GM18951 (cell line): ENCODE results near the gene REPS2.
"Not testable (repeated sequence)": the region's sequence is repeated elsewhere in the genome, so short reads cannot be mapped to it uniquely, and the experiment has no call there.

Experiments
- POLR2A ChIP-seq: IDR thresholded peaks from 4 replicates; pipeline ENCODE4 v1.6.1; 2011; ENCODE audit warnings: mild to moderate bottlenecking; ENCODE audit not compliant: insufficient read length, insufficient read depth; ENCODE audit errors: extremely low read depth
- in situ Hi-C: fragments of 300-500 bp; cut with MboI; formaldehyde crosslinking; loops from one replicate; pipeline ENCODE4 v1.12.0; 2022; ENCODE audit warnings: low sequenced_read_pairs, mixed read lengths, inconsistent platforms; ENCODE audit not compliant: unreplicated experiment

The REPS2 gene

DNA sequence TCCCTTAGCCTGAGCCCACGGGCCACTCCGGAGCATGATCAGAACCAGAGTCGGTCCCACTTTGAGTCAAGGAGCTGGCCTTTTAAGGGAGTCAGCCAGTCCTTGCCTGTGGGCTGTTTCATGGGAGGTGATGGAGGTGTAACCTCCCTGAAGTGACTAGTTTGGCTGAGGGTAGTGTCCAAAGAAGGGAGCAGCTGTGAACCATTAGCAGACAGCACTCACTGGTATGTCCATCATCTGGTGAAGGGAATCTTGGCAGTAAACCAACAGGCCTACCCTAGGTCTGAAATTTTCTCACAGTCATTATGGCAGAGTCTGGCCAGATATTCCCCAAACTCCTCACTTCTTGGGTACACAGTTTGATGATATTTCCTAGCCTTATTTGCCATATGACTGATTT is 12.3 kb upstream of the REPS2 start:
- in situ Hi-C loops = no loop called here
- no peak for TF ChIP-seq POLR2A

DNA sequence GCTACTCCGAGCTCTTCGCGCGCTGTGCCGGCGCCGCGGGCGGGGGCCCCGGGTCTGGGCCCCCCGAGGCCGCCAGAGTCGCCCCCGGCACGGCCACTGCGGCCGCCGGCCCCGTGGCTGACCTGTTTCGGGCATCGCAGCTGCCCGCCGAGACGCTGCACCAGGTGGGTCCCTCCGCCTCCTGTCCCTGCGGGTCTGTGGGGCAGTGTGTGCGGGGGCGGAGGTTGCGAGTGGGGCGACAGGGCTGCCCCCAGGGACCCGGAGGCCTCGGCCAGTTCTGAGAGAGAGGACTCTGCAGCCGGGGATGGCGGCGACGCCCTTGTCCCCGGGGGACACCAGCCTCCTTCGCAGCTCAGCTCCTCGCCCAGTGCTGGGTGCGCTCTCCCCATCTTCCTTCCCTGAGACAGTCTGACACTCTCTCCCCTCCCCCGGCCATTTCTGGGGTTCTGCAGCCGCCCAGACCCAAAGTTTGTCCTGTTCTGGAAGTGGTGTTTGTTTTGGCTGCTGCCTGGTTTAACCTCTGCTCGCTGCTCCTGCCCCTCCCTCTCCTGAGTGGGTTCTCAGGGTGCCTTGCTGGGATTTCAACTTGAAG is 609 bp downstream of the REPS2 start:
- in situ Hi-C loops = no loop called here
- no peak for TF ChIP-seq POLR2A

DNA sequence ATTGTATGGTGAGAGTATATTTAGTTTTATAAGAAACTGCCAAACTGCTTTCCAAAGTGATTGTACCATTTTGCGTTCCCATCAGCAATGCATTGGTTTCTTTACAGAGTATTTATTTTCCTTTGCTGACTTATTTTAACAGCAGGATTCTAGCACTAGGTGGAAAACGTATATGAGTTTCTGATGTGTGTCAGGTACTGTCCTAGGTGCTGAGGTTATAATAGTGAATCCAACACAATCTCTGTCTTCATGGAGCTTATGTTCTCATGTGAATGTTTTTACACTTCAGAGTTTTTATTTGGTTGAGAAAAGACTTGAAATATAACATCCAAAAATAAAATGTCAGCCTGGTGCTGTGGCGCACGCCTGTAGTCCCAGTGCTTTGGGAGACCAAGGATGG is 4.0 kb downstream of the REPS2 start:
- in situ Hi-C loops = no loop called here

DNA sequence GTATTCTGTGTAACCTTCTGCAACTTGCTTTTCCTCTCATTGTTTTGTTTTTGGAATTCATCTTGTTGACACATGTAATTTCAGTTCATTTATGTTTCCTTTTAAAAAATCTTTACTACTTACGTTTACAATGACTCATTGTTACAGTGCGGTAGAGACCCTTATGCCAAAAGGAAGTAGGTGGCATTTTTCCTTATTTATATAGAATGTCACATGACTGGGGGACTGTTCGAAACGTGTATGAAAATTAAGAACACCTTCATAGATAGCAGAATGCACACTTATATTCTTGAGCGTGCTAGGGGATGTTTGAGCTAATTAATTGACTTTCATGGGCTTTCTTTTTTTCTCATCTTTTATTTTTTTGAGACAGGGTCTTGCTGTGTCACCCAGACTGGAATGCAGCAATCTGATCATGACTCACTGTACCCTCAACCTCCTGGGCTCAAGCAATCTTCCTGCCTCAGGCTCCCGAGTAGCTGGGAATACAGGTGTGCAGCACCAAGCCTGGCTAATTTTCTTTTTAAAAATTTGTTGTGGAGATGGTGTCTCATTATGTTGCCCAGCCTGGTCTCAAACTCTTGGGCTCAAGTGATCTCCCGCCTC is 7.3 kb downstream of the REPS2 start:
- TF ChIP-seq POLR2A = no peak
- in situ Hi-C loops = no loop called here

More for the DNA sequence above, 4.0 kb downstream of the REPS2 start:
- TF ChIP-seq POLR2A = no peak

DNA sequence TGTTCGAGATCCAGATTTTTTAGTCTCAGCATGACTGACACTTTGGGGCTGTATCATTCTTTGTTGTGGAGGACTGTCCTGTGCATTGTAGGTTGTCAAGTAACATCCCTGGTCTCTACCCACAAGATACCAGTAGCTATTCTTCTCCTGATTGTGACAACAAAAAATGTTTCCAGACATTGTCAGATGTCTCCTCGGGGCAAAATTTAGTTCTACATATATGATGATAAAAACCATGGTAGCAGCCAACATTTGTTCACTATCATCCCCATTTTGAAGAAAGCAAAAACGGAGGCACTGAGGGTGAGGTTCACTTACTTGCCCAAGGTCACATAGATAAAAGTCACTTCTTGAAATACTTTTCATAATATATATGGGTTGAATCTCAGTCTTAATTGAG is 11.3 kb downstream of the REPS2 start:
- TF ChIP-seq POLR2A = no peak

DNA sequence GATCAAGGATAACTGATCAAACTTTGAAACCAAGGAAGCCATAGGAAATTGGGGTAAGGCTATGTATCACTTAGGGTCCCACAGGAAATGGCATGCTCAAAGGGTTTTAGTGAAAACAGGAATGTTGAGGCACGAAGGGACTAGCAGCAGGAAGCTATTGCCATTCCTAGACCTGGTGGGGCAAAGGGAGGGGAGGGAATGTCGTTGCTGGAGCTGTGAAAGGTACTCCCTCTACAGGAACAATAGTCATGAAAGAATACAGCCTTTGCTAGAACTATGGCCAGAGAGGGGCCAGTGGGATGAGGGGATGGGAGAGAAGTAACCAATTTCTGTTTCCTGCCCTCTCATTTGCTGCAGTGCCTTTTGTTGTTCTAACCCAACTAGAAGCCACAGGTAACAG is 11.9 kb downstream of the REPS2 start:
- TF ChIP-seq POLR2A = no peak

More for the DNA sequence above, 11.3 kb downstream of the REPS2 start:
- in situ Hi-C loops = no loop called here

DNA sequence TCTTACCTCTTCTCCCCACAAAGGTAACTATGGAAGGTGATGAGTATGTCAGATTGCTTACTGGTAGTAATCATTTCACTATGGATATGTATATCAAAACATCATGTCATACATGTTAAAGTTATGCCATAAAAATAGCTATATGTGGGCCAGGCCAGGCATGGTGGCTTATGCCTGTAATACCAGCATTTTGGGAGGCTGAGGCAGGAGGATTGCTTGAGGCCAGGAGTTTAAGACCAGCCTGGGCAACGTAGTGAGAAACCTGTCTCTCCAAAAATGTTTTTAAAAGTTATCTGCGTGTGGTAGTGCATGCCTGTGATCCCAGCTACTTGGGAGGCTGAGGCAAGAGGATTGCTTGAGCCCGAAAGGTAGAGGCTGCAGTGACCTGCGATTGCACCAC is 16.2 kb downstream of the REPS2 start:
- in situ Hi-C loops = not testable (repeated sequence)

More for the DNA sequence above, 11.9 kb downstream of the REPS2 start:
- in situ Hi-C loops = no loop called here

DNA sequence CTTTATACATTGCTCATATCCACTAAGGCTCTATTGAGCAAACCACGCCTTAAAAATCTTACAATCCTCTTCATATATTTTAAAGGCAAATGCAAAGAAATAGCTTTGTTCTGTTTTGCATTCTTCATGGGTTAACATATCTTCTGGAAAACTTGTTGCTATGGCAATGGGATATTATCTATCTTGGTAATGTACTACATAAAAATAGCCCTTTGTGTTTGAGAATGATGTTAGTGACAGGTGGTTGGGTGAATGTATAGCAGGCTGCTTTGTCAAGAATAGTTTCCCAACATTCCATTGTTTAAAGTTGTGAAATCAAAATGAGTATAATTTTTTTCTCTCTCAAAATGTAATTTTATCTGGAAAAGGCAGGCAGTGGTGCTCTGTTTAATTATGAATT is 16.8 kb downstream of the REPS2 start:
- in situ Hi-C loops = no loop called here
- TF ChIP-seq POLR2A = no peak

DNA sequence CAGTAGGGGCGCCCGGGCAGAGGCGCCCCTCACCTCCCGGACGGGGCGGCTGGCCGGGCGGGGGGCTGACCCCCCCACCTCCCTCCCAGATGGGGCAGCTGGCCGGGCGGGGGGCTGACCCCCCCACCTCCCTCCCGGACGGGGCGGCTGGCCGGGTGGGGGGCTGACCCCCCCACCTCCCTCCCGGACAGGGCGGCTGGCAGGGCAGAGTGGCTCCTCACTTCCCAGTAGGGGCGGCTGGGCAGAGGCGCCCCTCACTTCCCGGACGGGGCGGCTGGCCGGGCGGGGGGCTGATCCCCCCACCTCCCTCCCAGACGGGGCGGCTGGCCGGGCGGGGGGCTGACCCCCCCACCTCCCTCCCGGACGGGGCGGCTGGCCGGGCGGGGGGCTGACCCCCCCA is 18.5 kb downstream of the REPS2 start:
- in situ Hi-C loops = not testable (repeated sequence)

DNA sequence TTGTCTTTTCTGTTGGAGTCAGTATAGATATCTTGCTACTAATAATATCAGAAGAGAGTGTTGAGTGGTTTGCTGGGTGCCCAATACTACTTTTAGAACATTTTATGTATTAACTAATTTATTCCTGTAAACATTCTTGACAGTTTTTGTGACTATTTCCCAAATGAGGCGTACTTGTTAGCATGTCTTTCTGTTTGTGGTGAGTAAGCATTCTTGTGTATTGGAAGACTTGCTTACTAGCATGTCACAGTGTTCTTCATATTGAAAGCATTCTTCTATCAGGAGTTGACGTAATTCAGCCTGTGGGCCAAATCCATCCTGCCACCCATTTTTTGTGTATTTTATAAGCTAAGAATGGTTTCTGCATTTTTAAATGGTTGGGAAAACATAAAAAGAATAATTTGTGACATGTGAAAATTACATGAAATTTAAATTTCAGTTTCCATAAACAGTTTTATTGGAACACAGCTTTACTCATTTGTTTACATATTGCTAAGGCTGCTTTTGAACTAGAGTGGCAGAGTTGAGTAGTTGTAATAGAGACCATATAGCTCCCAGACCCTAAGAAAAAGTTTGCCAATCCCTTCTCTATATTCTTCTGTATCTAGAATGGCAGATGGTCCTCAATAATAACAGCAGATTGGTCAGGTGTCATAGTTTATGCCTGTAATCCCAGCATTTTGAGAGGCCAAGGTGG is 20.4 kb downstream of the REPS2 start:
- in situ Hi-C loops = no loop called here
- no peak for TF ChIP-seq POLR2A

DNA sequence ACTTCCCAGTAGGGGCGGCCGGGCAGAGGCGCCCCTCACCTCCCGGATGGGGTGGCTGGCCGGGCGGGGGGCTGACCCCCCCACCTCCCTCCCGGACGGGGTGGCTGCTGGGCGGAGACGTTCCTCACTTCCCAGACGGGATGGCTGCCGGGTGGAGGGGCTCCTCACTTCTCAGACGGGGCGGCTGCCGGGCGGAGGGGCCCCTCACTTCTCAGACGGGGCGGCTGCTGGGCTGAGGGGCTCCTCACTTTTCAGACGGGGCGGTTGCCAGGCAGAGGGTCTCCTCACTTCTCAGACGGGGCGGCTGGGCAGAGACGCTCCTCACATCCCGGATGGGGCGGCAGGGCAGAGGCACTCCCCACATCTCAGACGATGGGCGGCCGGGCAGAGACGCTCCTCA is 22.3 kb downstream of the REPS2 start:
- in situ Hi-C loops = not testable (repeated sequence)

DNA sequence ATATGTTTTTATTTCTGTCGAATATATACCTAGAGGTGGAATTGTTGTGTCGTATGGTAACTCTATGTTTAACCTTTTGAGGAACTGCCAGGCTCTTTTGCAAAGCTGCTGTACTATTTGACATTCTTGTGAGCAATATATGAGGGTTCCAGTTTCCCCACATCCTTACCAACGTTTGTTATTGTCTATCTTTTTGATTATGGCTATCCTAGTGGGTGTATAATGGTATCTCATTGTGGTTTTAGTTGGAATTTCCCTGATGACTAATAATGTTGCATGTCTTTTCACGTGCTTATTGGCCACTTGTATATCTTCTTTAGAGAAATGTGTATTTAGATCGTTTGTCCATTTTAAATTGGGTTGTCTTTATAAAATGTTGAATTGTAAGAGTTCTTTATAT is 24.5 kb downstream of the REPS2 start:
- TF ChIP-seq POLR2A = no peak
- in situ Hi-C loops = no loop called here

DNA sequence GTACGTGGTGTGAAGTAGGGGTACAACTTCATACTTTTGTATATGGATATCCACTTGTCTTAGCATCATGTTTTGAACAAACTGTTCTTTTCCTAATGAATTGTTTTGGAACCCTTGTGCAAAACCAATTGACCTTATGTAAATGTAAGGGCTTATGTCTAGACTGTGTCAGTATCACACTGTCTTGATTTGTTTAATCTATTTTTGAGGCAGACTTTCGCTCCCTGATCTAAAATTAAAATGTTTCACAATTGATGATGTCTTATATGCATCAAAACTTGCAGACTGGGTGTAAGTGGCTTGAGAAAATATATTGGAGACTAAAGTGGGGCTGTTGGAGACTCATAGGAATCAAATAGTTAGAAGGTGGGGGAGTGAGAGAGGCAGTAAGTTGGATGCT is 25.2 kb downstream of the REPS2 start:
- in situ Hi-C loops = no loop called here
- no peak for TF ChIP-seq POLR2A

DNA sequence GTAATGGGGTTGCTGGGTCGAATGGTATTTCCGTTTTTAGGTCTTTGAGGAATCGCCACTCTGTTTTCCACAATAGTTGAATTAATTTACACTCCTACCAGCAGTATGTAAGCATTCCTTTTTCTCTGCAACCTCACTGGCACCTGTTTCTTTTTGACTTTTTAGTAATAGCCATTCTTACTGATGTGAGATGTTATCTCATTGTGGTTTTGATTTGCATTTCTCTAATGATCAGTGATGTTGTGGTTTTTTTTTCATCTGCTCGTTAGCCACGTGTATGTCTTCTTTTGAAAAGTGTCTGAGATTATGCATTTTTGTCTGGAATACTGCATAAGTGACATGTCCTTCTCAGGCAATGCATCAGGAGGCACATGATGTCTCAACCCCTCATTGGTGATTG is 28.8 kb downstream of the REPS2 start:
- no peak for TF ChIP-seq POLR2A
- in situ Hi-C loops = no loop called here
